A673 (cell line): ENCODE measurements around the gene KICS2.

Experiments
- CTCF ChIP-seq: fragments of 300-800, 200-600 bp; sonication (generic); conservative IDR thresholded peaks from 2 replicates; pipeline ENCODE4 v1.5.1; 2017; ENCODE audit warnings: low read depth, mild to moderate bottlenecking, antibody characterized with exemption, low read length, moderate library complexity, mixed read lengths
- EZH2 ChIP-seq: fragments of 200-600 bp; sonication (generic); IDR thresholded peaks from 2 replicates; pipeline ENCODE4 v1.6.1; 2017; ENCODE audit warnings: borderline replicate concordance, low read depth, mild to moderate bottlenecking, mixed read lengths, antibody characterized with exemption, low read length; ENCODE audit not compliant: poor library complexity, severe bottlenecking

- TF ChIP-seq CTCF: no peak
- no peak for TF ChIP-seq EZH2
These were observed 48.3 kb upstream of the KICS2 start for GRCh38 chr12:64270411-64270810.
